ENCODE data around the gene ZNF256. TPM values are rescaled to one million over a fixed set of nuclear protein-coding genes. Genes with fewer than 3 reads are reported as not detected.

Gene ZNF256
- total and polyA plus RNA-seq, 2 of the 4 experiments (the other 2 are of a cell fraction), result 3.0 to 7.0 TPM

- H2AFZ ChIP-seq (replicated peaks; ENCODE audit: low read length, poor library complexity), result no peak overlapping the region
- H3K36me3 ChIP-seq (ENCODE audit: control insufficient read depth, insufficient read depth, low read length), result peaks cover 13% of the 10 kb centered on the region
- no peaks in the 10 kb centered on the region for H3K27me3 ChIP-seq (ENCODE audit: control insufficient read depth, insufficient read depth, low read length)
- H3K18ac ChIP-seq (ENCODE audit: low read depth, low read length), result no peak overlapping the region
- no peak overlapping the region for H3K23ac ChIP-seq (ENCODE audit: low read depth, low read length)
- DNase-seq, result no peak
- H4K8ac ChIP-seq (ENCODE audit: low read depth in 2 of 2, low read length in 2 of 2), result no peak overlapping the region
- no peak overlapping the region for H2BK20ac ChIP-seq (ENCODE audit: low read depth, low read length)
- H3K56ac ChIP-seq (ENCODE audit: extremely low read depth, insufficient read depth, low read length), result no peak overlapping the region
- H3K4me2 ChIP-seq (ENCODE audit: low read depth, low read length), result no peak overlapping the region
- no peak overlapping the region for H3K4me3 ChIP-seq (ENCODE audit: insufficient read depth, low read depth, low read length)
- H3K9ac ChIP-seq (ENCODE audit: low read depth, low read length), result no peak overlapping the region
- H3K4ac ChIP-seq (ENCODE audit: low read depth, low read length), result no peak overlapping the region
- no peaks in the 10 kb centered on the region for H4K20me1 ChIP-seq (ENCODE audit: insufficient read depth, low read length)
- no peak overlapping the region for H2BK15ac ChIP-seq (ENCODE audit: low read depth, low read length)
- BruUV-seq (replicated peaks), result no TSS peak
- H2AK9ac ChIP-seq (replicated peaks; ENCODE audit: low read depth, low read length, poor library complexity), result no peak overlapping the region
- WGBS, 2 experiments (ENCODE audit: extremely low coverage in 2 of 2, insufficient read length in 1 of 2), result no CpG with 5 or more reads among the region's 12 CpGs
- no peak overlapping the region for H4K5ac ChIP-seq (ENCODE audit: low read depth, low read length)
- intact Hi-C loops (cut with micrococcal nuclease), result no loop called here
- POLR2A ChIA-PET (ENCODE audit: unreplicated experiment), result no interaction called here
- in situ Hi-C loops (cut with MboI; ENCODE audit: low sequenced_read_pairs), result no loop called here
- no peak for ATAC-seq (ENCODE audit: low read depth)
- no peak overlapping the region for H2BK5ac ChIP-seq (ENCODE audit: low read depth, low read length, poor library complexity, severe bottlenecking)
- dilution Hi-C loops (cut with HindIII; ENCODE audit: low sequenced_read_pairs, unreplicated experiment), result no loop called here
- no peak overlapping the region for H2BK120ac ChIP-seq (ENCODE audit: low read depth, low read length)
- H3K4me1 ChIP-seq (ENCODE audit: control insufficient read depth, insufficient read depth, low read length), result peaks cover 2% of the 10 kb centered on the region; the same call in 1 of the 2 replicates
- peaks cover 5 to 16% of the 10 kb centered on the region in 2 experiments; a peak in 3 of 4 replicates for H3K79me1 ChIP-seq (ENCODE audit: low read depth in 1 of 2, low read length in 2 of 2)
- H3K9me3 ChIP-seq (ENCODE audit: control insufficient read depth, insufficient read depth, low read length), result peaks cover 24% of the 10 kb centered on the region
- H3K14ac ChIP-seq (replicated peaks; ENCODE audit: low read depth, low read length), result no peak overlapping the region
- H4K91ac ChIP-seq (ENCODE audit: insufficient read depth, low read depth, low read length), result no peak overlapping the region
- no peak overlapping the region for H3K27ac ChIP-seq (ENCODE audit: insufficient read depth, low read length)
- H3K9me1 ChIP-seq (ENCODE audit: insufficient read depth, low read length), result no peaks in the 10 kb centered on the region
- CTCF ChIA-PET, result interaction anchor here (0.6 to 1.0 kb wide), 2 partner anchors 9 to 13 kb away, joined by 3 to 4 read pairs; no protein-coding TSS in a partner anchor
- TF ChIP-seq CHD1 (IDR thresholded peaks at IDR 0.05; ENCODE audit: low read depth, low read length) (no peak), MAZ (IDR thresholded peaks at IDR 0.05; ENCODE audit: borderline replicate concordance, low read depth, low read length) (no peak), MXI1 (IDR thresholded peaks at IDR 0.05; ENCODE audit: borderline replicate concordance, low read depth, low read length) (no peak), POLR2A (IDR thresholded peaks at IDR 0.05; ENCODE audit: low read depth, low read length) (no peak), RAD21 (IDR thresholded peaks at IDR 0.05; ENCODE audit: low read length) (no peak), ELK1 (IDR thresholded peaks at IDR 0.05; ENCODE audit: borderline replicate concordance, low read depth, low read length) (no peak), NFE2L2 (IDR thresholded peaks at IDR 0.05; ENCODE audit: low read depth, low read length) (no peak)
- no peak overlapping the region for H2AK5ac ChIP-seq (ENCODE audit: low read depth, low read length)
Measured at GRCh38 chr19:57935731-57936130, 11.8 kb downstream of the ZNF256 start.

All from IMR-90 (cell line).